SK-N-SH (cell line): ENCODE measurements around the gene TCF12. TPM values are rescaled to one million over a fixed set of nuclear protein-coding genes. Genes with fewer than 3 reads are reported as not detected.

ENCODE experiments used
- CTCF ChIA-PET: fragments of 300-600, 350-600 bp; formaldehyde crosslinking; extraction: SDS; loops from one replicate; lab custom pipeline; 2021; lab: Yijun Ruan, JAX
- POLR2A ChIA-PET: fragments of 350-600 bp; sonication (Branson Sonifier 250); formaldehyde crosslinking; extraction: SDS; loops from one replicate; lab custom pipeline; 2020; ENCODE audit warnings: antibody characterized with exemption, inconsistent platforms; lab: Yijun Ruan, JAX
- DNase-seq: peaks from one replicate; pipeline ENCODE4 v3.0.0; 2012
- H2AFZ ChIP-seq: fragments of 200-600 bp; sonication (generic); 2 replicates; pipeline ENCODE4 v1.8.1; 2016; ENCODE audit warnings: antibody characterized with exemption, mild to moderate bottlenecking, low read depth
- H3F3A ChIP-seq: fragments of 200-600 bp; sonication (generic); replicated peaks from 2 replicates; pipeline ENCODE3; 2016; ENCODE audit warnings: antibody characterized with exemption, mild to moderate bottlenecking; ENCODE audit not compliant: insufficient read depth
- H3K27ac ChIP-seq, 2 experiments: fragments of 200-500 bp in 1 of 2; fragments of 200-600 bp in 1 of 2; sonication (Bioruptor generic) in 1 of 2; sonication (generic), shearing (Covaris generic) in 1 of 2; 2 replicates each; pipeline versions ENCODE4 v1.5.1 to v1.6.1; 2014 to 2016; ENCODE audit warnings: low read depth in 2 of 2, inconsistent platforms in 1 of 2, low read length in 1 of 2, mild to moderate bottlenecking in 1 of 2, mixed read lengths in 1 of 2
- H3K27me3 ChIP-seq: fragments of 200-600 bp; sonication (generic), shearing (Covaris generic); 2 replicates; pipeline ENCODE4 v1.6.1; 2016; ENCODE audit warnings: mixed run types; ENCODE audit not compliant: insufficient read depth
- H3K36me3 ChIP-seq, 2 experiments: fragments of 200-500 bp in 1 of 2; fragments of 200-600 bp in 1 of 2; sonication (Bioruptor generic) in 1 of 2; sonication (generic) in 1 of 2; replicated peaks in 1 of 2; 2 replicates each; pipeline versions ENCODE3 to v1.5.1; 2014 to 2016; ENCODE audit warnings: low read length in 1 of 2, mild to moderate bottlenecking in 1 of 2; ENCODE audit not compliant: insufficient read depth in 2 of 2, control insufficient read depth in 1 of 2
- H3K4me1 ChIP-seq, 2 experiments: fragments of 200-500 bp in 1 of 2; fragments of 200-600 bp in 1 of 2; sonication (Bioruptor generic) in 1 of 2; sonication (generic), shearing (Covaris generic) in 1 of 2; 2 replicates each; pipeline versions ENCODE4 v1.5.1 to v1.6.1; 2014 to 2016; ENCODE audit warnings: low read depth in 1 of 2, low read length in 1 of 2, mixed run types in 1 of 2; ENCODE audit not compliant: insufficient read depth in 2 of 2, control insufficient read depth in 1 of 2
- H3K4me2 ChIP-seq: fragments of 200-600 bp; sonication (generic), shearing (Covaris generic); 2 replicates; pipeline ENCODE4 v1.6.1; 2017; ENCODE audit warnings: mixed run types
- H3K4me3 ChIP-seq, 2 experiments: fragments of 200-500 bp in 1 of 2; fragments of 200-600 bp in 1 of 2; sonication (Bioruptor generic) in 1 of 2; sonication (generic), shearing (Covaris generic) in 1 of 2; 2 replicates each; pipeline versions ENCODE4 v1.5.1 to v1.8.1; 2014 to 2016; ENCODE audit warnings: low read depth in 2 of 2, inconsistent platforms in 1 of 2, low read length in 1 of 2, mild to moderate bottlenecking in 1 of 2, mixed read lengths in 1 of 2, moderate library complexity in 1 of 2
- H3K79me2 ChIP-seq: fragments of 200-600 bp; sonication (generic); 2 replicates; pipeline ENCODE4 v1.8.1; 2017; ENCODE audit warnings: mild to moderate bottlenecking; ENCODE audit not compliant: insufficient read depth
- H3K9ac ChIP-seq: fragments of 200-600 bp; sonication (generic); 2 replicates; pipeline ENCODE4 v1.6.1; 2017; ENCODE audit warnings: mixed run types
- H3K9me2 ChIP-seq: fragments of 200-600 bp; sonication (generic); 2 replicates; pipeline ENCODE4 v1.6.1; 2017; ENCODE audit warnings: mixed run types
- H3K9me3 ChIP-seq: fragments of 200-600 bp; sonication (generic); 2 replicates; pipeline ENCODE4 v1.6.1; 2017; ENCODE audit warnings: mixed run types, mild to moderate bottlenecking, moderate library complexity
- H4K20me1 ChIP-seq: fragments of 200-600 bp; sonication (generic); 2 replicates; pipeline ENCODE4 v1.6.1; 2017; ENCODE audit warnings: mild to moderate bottlenecking, mixed run types; ENCODE audit not compliant: insufficient read depth
- ELF1 ChIP-seq: IDR thresholded peaks from 2 replicates; pipeline ENCODE4 v1.4.0; 2012
- EP300 ChIP-seq, 2 experiments: IDR thresholded peaks; 2 replicates each; pipeline versions ENCODE4 v1.4.0 to v1.6.1; 2012; ENCODE audit warnings: borderline replicate concordance in 1 of 2, low read depth in 1 of 2, low read length in 1 of 2
- EZH2phosphoT487 ChIP-seq: fragments of 200-600 bp; sonication (generic); IDR thresholded peaks from 2 replicates; pipeline ENCODE4 v1.6.1; 2017; ENCODE audit warnings: low read depth, mixed run types, mild to moderate bottlenecking, antibody characterized with exemption, moderate library complexity, borderline replicate concordance
- FOXM1 ChIP-seq: IDR thresholded peaks from 2 replicates; pipeline ENCODE4 v1.4.0; 2012; ENCODE audit warnings: low read depth, mild to moderate bottlenecking
- GABPA ChIP-seq: IDR thresholded peaks from 2 replicates; pipeline ENCODE4 v1.4.0; 2012; ENCODE audit warnings: low read depth, mild to moderate bottlenecking
- IRF3 ChIP-seq: fragments of 150-350 bp; IDR thresholded peaks from 2 replicates; pipeline ENCODE4 v1.6.1; 2016; ENCODE audit warnings: mild to moderate bottlenecking, low read depth, low read length
- JUND ChIP-seq: IDR thresholded peaks from 2 replicates; pipeline ENCODE4 v1.4.0; 2012
- MEF2A ChIP-seq: IDR thresholded peaks from 2 replicates; pipeline ENCODE4 v1.4.0; 2012; ENCODE audit warnings: low read depth, borderline replicate concordance
- MXI1 ChIP-seq: IDR thresholded peaks from 2 replicates; pipeline ENCODE4 v1.6.1; 2012; ENCODE audit warnings: mild to moderate bottlenecking, low read depth, low read length, improper control_type of control experiment
- NFIC ChIP-seq: IDR thresholded peaks from 2 replicates; pipeline ENCODE4 v1.4.0; 2012; ENCODE audit warnings: borderline replicate concordance
- NRF1 ChIP-seq: IDR thresholded peaks from 2 replicates; pipeline ENCODE4 v1.6.1; 2012; ENCODE audit warnings: low read depth, mild to moderate bottlenecking, low read length
- RAD21 ChIP-seq: IDR thresholded peaks from 2 replicates; pipeline ENCODE4 v1.6.1; 2012; ENCODE audit warnings: mild to moderate bottlenecking, low read length
- RCOR1 ChIP-seq: fragments of 150-350 bp; IDR thresholded peaks from 2 replicates; pipeline ENCODE4 v1.6.1; 2017; ENCODE audit warnings: antibody characterized with exemption, low read length
- RFX5 ChIP-seq: IDR thresholded peaks from 2 replicates; pipeline ENCODE4 v1.6.1; 2012; ENCODE audit warnings: mild to moderate bottlenecking, improper control_type of control experiment, low read length
- RXRA ChIP-seq: IDR thresholded peaks from 2 replicates; pipeline ENCODE4 v1.4.0; 2012; ENCODE audit warnings: low read depth, mild to moderate bottlenecking, borderline replicate concordance
- SIN3A ChIP-seq: IDR thresholded peaks from 2 replicates; pipeline ENCODE4 v1.6.1; 2012; ENCODE audit warnings: low read depth, mild to moderate bottlenecking, low read length, moderate library complexity, borderline replicate concordance
- ZBTB33 ChIP-seq: IDR thresholded peaks from 2 replicates; pipeline ENCODE4 v1.4.0; 2012; ENCODE audit warnings: low read depth, borderline replicate concordance
- WGBS: methylation state at CpG from one replicate; pipeline ENCODE4 v1.1.6; 2017; ENCODE audit warnings: low lambda C conversion rate; 5-methylcytosine and 5-hydroxymethylcytosine counted together
- polyA plus RNA-seq, 3 experiments: library from polyadenylated mRNA; depleted of rRNA; stranded (reverse); fragments of >200 nt; gene quantifications; 2 replicates each; pipeline ENCODE4 v1.2.3, GENCODE V29; 2012
- TF ChIP-seq, protein P1 (sequence below): IDR thresholded peaks from 2 replicates; pipeline ENCODE4 v1.6.1; 2012; ENCODE audit warnings: mild to moderate bottlenecking, low read depth, low read length, moderate library complexity
- TF ChIP-seq, protein P2 (sequence below): fragments of 200-600 bp; sonication (generic); IDR thresholded peaks from 2 replicates; pipeline ENCODE4 v1.6.1; 2017; ENCODE audit warnings: antibody characterized with exemption, mild to moderate bottlenecking, moderate library complexity

TCF12 gene
- polyA plus RNA-seq, 1 of the 3 experiments (the other 2 are of a cell fraction) = 49.6 TPM

GRCh38 chr15:56959318-56959648 lies 40.8 kb downstream of the TCF12 start:
- peaks cover 33% of the 10 kb centered on the region for H3F3A ChIP-seq
- ChIA-PET POLR2A (no interaction called here), CTCF (interaction anchor here (2.3 kb wide), 1 partner anchor 347 kb away, joined by 5 read pairs; no protein-coding TSS in a partner anchor)
- H3K79me2 ChIP-seq = peaks cover 100% of the 10 kb centered on the region
- no peak overlapping the region for H3K4me3 ChIP-seq
- H3K27ac ChIP-seq = no peak overlapping the region
- no peak for DNase-seq
- peaks cover 2 to 40% of the 10 kb centered on the region in 2 experiments for H3K36me3 ChIP-seq
- peaks cover 15 to 21% of the 10 kb centered on the region in 2 experiments; a peak in 3 of 4 replicates for H3K4me1 ChIP-seq
- no peak overlapping the region for H2AFZ ChIP-seq
- H3K9ac ChIP-seq = no peak overlapping the region
- H3K27me3 ChIP-seq = no peaks in the 10 kb centered on the region
- no peak for TF ChIP-seq EP300 (IDR thresholded peaks at IDR 0.05; ENCODE audit: borderline replicate concordance in 1 of 2, low read depth in 1 of 2, low read length in 1 of 2)
- TF ChIP-seq NRF1 = no peak
- TF ChIP-seq, protein P1, sequence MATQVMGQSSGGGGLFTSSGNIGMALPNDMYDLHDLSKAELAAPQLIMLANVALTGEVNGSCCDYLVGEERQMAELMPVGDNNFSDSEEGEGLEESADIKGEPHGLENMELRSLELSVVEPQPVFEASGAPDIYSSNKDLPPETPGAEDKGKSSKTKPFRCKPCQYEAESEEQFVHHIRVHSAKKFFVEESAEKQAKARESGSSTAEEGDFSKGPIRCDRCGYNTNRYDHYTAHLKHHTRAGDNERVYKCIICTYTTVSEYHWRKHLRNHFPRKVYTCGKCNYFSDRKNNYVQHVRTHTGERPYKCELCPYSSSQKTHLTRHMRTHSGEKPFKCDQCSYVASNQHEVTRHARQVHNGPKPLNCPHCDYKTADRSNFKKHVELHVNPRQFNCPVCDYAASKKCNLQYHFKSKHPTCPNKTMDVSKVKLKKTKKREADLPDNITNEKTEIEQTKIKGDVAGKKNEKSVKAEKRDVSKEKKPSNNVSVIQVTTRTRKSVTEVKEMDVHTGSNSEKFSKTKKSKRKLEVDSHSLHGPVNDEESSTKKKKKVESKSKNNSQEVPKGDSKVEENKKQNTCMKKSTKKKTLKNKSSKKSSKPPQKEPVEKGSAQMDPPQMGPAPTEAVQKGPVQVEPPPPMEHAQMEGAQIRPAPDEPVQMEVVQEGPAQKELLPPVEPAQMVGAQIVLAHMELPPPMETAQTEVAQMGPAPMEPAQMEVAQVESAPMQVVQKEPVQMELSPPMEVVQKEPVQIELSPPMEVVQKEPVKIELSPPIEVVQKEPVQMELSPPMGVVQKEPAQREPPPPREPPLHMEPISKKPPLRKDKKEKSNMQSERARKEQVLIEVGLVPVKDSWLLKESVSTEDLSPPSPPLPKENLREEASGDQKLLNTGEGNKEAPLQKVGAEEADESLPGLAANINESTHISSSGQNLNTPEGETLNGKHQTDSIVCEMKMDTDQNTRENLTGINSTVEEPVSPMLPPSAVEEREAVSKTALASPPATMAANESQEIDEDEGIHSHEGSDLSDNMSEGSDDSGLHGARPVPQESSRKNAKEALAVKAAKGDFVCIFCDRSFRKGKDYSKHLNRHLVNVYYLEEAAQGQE = no peak
- TF ChIP-seq, protein P2, sequence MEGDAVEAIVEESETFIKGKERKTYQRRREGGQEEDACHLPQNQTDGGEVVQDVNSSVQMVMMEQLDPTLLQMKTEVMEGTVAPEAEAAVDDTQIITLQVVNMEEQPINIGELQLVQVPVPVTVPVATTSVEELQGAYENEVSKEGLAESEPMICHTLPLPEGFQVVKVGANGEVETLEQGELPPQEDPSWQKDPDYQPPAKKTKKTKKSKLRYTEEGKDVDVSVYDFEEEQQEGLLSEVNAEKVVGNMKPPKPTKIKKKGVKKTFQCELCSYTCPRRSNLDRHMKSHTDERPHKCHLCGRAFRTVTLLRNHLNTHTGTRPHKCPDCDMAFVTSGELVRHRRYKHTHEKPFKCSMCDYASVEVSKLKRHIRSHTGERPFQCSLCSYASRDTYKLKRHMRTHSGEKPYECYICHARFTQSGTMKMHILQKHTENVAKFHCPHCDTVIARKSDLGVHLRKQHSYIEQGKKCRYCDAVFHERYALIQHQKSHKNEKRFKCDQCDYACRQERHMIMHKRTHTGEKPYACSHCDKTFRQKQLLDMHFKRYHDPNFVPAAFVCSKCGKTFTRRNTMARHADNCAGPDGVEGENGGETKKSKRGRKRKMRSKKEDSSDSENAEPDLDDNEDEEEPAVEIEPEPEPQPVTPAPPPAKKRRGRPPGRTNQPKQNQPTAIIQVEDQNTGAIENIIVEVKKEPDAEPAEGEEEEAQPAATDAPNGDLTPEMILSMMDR = no peak
- TF ChIP-seq FOXM1 = no peak
- TF ChIP-seq EZH2phosphoT487 = no peak
- TF ChIP-seq RXRA = no peak
- peaks cover 56% of the 10 kb centered on the region for H4K20me1 ChIP-seq
- H3K9me2 ChIP-seq = no peaks in the 10 kb centered on the region
- peaks cover 25% of the 10 kb centered on the region; the same call in 1 of the 2 replicates for H3K9me3 ChIP-seq
- no peak overlapping the region for H3K4me2 ChIP-seq

GRCh38 chr15:56960116-56960515 lies 41.7 kb downstream of the TCF12 start:
- DNase-seq = no peak
- peaks cover 64% of the 10 kb centered on the region for H4K20me1 ChIP-seq

More at GRCh38 chr15:56960116-56960515, 41.7 kb downstream of the TCF12 start:
- Histone ChIP-seq H3K9me3 (peaks cover 25% of the 10 kb centered on the region; the same call in 1 of the 2 replicates), H3K9ac (no peak overlapping the region), H3K4me2 (no peak overlapping the region), H3K4me1 (peaks cover 17 to 29% of the 10 kb centered on the region in 2 experiments; a peak in 3 of 4 replicates), H3K4me3 (no peak overlapping the region), H3F3A (peaks cover 42% of the 10 kb centered on the region), H3K9me2 (no peaks in the 10 kb centered on the region), H2AFZ (no peak overlapping the region), H3K79me2 (peaks cover 100% of the 10 kb centered on the region), H3K36me3 (peaks cover 2 to 34% of the 10 kb centered on the region in 2 experiments), H3K27me3 (no peaks in the 10 kb centered on the region), H3K27ac (no peak overlapping the region)
- WGBS = 80% methylated on average over 2 of the region's 2 CpGs
- CTCF ChIA-PET = interaction anchor here (2.3 kb wide), 1 partner anchor 346 kb away, joined by 5 read pairs; no protein-coding TSS in a partner anchor
- POLR2A ChIA-PET = no interaction called here
- no peak for TF ChIP-seq ELF1
- no peak for TF ChIP-seq GABPA
- no peak for TF ChIP-seq ZBTB33
- no peak for TF ChIP-seq RXRA
- no peak for TF ChIP-seq JUND
- no peak for TF ChIP-seq MXI1
- no peak for TF ChIP-seq EP300 (IDR thresholded peaks at IDR 0.05; ENCODE audit: borderline replicate concordance in 1 of 2, low read depth in 1 of 2, low read length in 1 of 2)
- TF ChIP-seq IRF3 = no peak
- TF ChIP-seq MEF2A = no peak
- no peak for TF ChIP-seq RCOR1
- TF ChIP-seq EZH2phosphoT487 = no peak
- no peak for TF ChIP-seq NFIC
- TF ChIP-seq SIN3A = no peak
- no peak for TF ChIP-seq RFX5
- no peak for TF ChIP-seq RAD21
